GM12878 (cell line): ENCODE measurements around the gene CTRB1. TPM values are rescaled to one million over a fixed set of nuclear protein-coding genes. Genes with fewer than 3 reads are reported as not detected.

Source experiments
- ATAC-seq: fragments of 200-7000 bp; cut with Tn5 transposase; 3 replicates; pipeline ENCODE4 v1.9.1; 2020; ENCODE audit warnings: mild to moderate bottlenecking, moderate library complexity
- BruUV-seq: library from RNA; stranded (reverse); fragments of 400-500 nt; replicated peaks from 2 replicates; lab custom pipeline; 2021; lab: Mats Ljungman, UMichigan
- CTCF ChIA-PET: fragments of 300-600 bp; sonication (Branson Sonifier 250); formaldehyde crosslinking; extraction: SDS; loops from one replicate; lab custom pipeline; 2021; ENCODE audit warnings: inconsistent platforms; lab: Yijun Ruan, JAX
- POLR2A ChIA-PET: fragments of 350-600 bp; formaldehyde crosslinking; extraction: SDS; loops from one replicate; lab custom pipeline; 2021; ENCODE audit warnings: inconsistent platforms; lab: Charles Lee
- RAD21 ChIA-PET: fragments of 300-600 bp; sonication (Branson Sonifier 250); formaldehyde crosslinking; loops from one replicate; lab custom pipeline; 2023; ENCODE audit warnings: antibody characterized with exemption; ENCODE audit not compliant: unreplicated experiment; lab: Charles Lee
- SMC1A ChIA-PET: fragments of 300-600 bp; sonication (Branson Sonifier 250); formaldehyde crosslinking; loops from one replicate; lab custom pipeline; 2023; ENCODE audit not compliant: unreplicated experiment, uncharacterized antibody; lab: Charles Lee
- DNase-seq: peaks from one replicate; pipeline ENCODE4 v3.0.0-alpha.2; 2011; ENCODE audit warnings: low read depth, low spot score
- FAIRE-seq: peaks from 3 replicates; lab custom pipeline; 2011; peaks lifted over from hg19 to GRCh38; lab: Jason Lieb, UNC
- H2AFZ ChIP-seq: 2 replicates; pipeline ENCODE4 v1.6.0; 2011; ENCODE audit warnings: low read depth, low read length, control low read depth; ENCODE audit not compliant: control insufficient read depth
- H3K27ac ChIP-seq: 2 replicates; pipeline ENCODE4 v1.5.1; 2011; ENCODE audit warnings: control low read depth; ENCODE audit not compliant: control insufficient read depth, insufficient read depth
- H3K27me3 ChIP-seq, 2 experiments: replicated peaks in 1 of 2; 2 replicates each; pipeline versions ENCODE4 v1.6.0 to v1.6.1; 2011; ENCODE audit warnings: low read length in 1 of 2; ENCODE audit not compliant: control insufficient read depth in 2 of 2, insufficient read depth in 2 of 2
- H3K36me3 ChIP-seq, 2 experiments: 2 replicates each; pipeline ENCODE4 v1.5.1; 2011; ENCODE audit warnings: low read length in 1 of 2; ENCODE audit not compliant: control insufficient read depth in 2 of 2, insufficient read depth in 2 of 2
- H3K4me1 ChIP-seq: 2 replicates; pipeline ENCODE4 v1.6.1; 2011; ENCODE audit warnings: mild to moderate bottlenecking, low read length, moderate library complexity, mixed read lengths; ENCODE audit not compliant: control insufficient read depth, insufficient read depth
- H3K4me2 ChIP-seq: 2 replicates; pipeline ENCODE4 v1.6.0; 2011; ENCODE audit warnings: control low read depth; ENCODE audit not compliant: control insufficient read depth, insufficient read depth
- H3K4me3 ChIP-seq: fragments of 200-600 bp; sonication (generic); 2 replicates; pipeline ENCODE4 v1.5.1; 2016
- H3K79me2 ChIP-seq: 2 replicates; pipeline ENCODE4 v1.6.0; 2011; ENCODE audit warnings: low read length; ENCODE audit not compliant: control insufficient read depth, insufficient read depth
- H3K9ac ChIP-seq: 2 replicates; pipeline ENCODE4 v1.8.0; 2011; ENCODE audit warnings: low read length, control low read depth, mixed read lengths; ENCODE audit not compliant: control insufficient read depth, insufficient read depth
- H3K9me3 ChIP-seq: replicated peaks from 3 replicates; pipeline ENCODE4 v1.5.1; 2011; ENCODE audit warnings: mild to moderate bottlenecking, low read length; ENCODE audit not compliant: control insufficient read depth, insufficient read depth
- H4K20me1 ChIP-seq: 2 replicates; pipeline ENCODE4 v1.6.0; 2011; ENCODE audit not compliant: control insufficient read depth, insufficient read depth
- JUNB ChIP-seq: IDR thresholded peaks from 2 replicates; pipeline ENCODE4 v1.6.1; 2016; ENCODE audit warnings: antibody characterized with exemption, mild to moderate bottlenecking
- MEF2B ChIP-seq: fragments of 450-650 bp; IDR thresholded peaks from 2 replicates; pipeline ENCODE4 v1.6.1; 2018; ENCODE audit warnings: mild to moderate bottlenecking, moderate library complexity; ENCODE audit not compliant: partially characterized antibody, poor library complexity, severe bottlenecking
- MYB ChIP-seq: fragments of 150-350 bp; IDR thresholded peaks from 2 replicates; pipeline ENCODE4 v1.6.1; 2014; ENCODE audit warnings: mild to moderate bottlenecking, low read depth, low read length, borderline replicate concordance
- POLR2A ChIP-seq: IDR thresholded peaks from 2 replicates; pipeline ENCODE4 v1.6.1; 2011; ENCODE audit warnings: low read depth, mild to moderate bottlenecking, low read length
- ZNF217 ChIP-seq: fragments of 450-650 bp; IDR thresholded peaks from 2 replicates; pipeline ENCODE4 v1.6.1; 2017; ENCODE audit warnings: antibody characterized with exemption, mild to moderate bottlenecking
- WGBS: methylation state at CpG from one replicate; pipeline ENCODE4 v1.1.6; 2016; ENCODE audit warnings: low lambda C conversion rate; ENCODE audit not compliant: insufficient replicate concordance, insufficient coverage; ENCODE audit errors: missing lambda C conversion rate; 5-methylcytosine and 5-hydroxymethylcytosine counted together
- in situ Hi-C: fragments of 300-500 bp; cut with MboI; formaldehyde crosslinking; loops from 9 replicates; pipeline ENCODE4 v1.14.3; 2018; ENCODE audit warnings: mixed read lengths
- intact Hi-C: fragments of 100-400 bp; cut with micrococcal nuclease; formaldehyde crosslinking; loops from one replicate; pipeline ENCODE4 v1.14.2; 2022; ENCODE audit not compliant: unreplicated experiment
- polyA plus RNA-seq, 11 experiments: library from polyadenylated mRNA; depleted of rRNA in 4 of 11; unstranded in 6 of 11; stranded (reverse) in 5 of 11; fragments of >200 nt; fragmentation: Nextera tagmentation in 4 of 11; fragmentation: Illumina TruSeq in 1 of 11; extraction: Ambion mirVana in 4 of 11; extraction: Trizol in 1 of 11; gene quantifications; 1 replicate in 1 of 11; 2 replicates in 10 of 11; pipeline versions ENCODE4 v1.2.1 to v1.2.3, GENCODE V29; 2011 to 2016; ENCODE audit warnings: inconsistent platforms in 2 of 11, missing spikeins in 2 of 11, low read depth in 1 of 11
- total RNA-seq, 4 experiments: library from RNA; depleted of rRNA in 3 of 4; stranded (reverse); fragments of >200 nt in 3 of 4; fragmentation: Illumina TruSeq in 1 of 4; extraction: Trizol in 1 of 4; gene quantifications; 2 replicates each; pipeline versions ENCODE4 v1.2.1 to v1.2.3, GENCODE V29; 2013 to 2021
- TF ChIP-seq, protein P1 (sequence below): fragments of 450-650 bp; IDR thresholded peaks from 2 replicates; pipeline ENCODE4 v1.6.1; 2016; ENCODE audit warnings: mild to moderate bottlenecking

Gene CTRB1
- total and polyA plus RNA-seq, 10 of the 15 experiments (the other 5 are each of a cell fraction or from before 2014, with no cell fraction given), result 0.28 to 4.4 TPM; not detected in 8

DNA sequence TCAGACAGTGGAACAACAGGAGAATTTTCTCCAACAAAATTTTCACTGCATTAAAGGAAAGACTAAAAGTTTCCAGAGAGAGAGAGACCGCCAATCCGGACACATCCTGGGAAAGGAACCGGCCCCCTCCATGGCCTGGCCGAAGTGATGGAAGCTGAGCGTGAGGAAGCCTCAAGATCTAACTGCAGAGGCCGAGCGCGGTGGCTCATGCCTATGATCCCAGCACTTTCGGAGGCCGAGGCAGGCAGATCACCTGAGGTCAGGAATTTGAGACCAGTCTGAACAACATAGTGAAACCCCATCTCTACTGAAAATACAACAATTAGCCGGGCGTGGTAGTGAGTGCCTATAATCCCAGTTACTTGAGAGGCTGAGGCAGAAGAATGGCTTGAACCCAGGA is 15.7 kb upstream of the CTRB1 start:
- ATAC-seq, result no peak
- H3K27ac ChIP-seq, result no peak overlapping the region
- DNase-seq, result no peak
- CTCF ChIA-PET, result interaction anchor here (1.1 to 7.9 kb wide), 3 partner anchors 179 to 262 kb away, joined by 3 to 170 read pairs (median 4); no protein-coding TSS in a partner anchor
- no TSS peak for BruUV-seq
- H3K9ac ChIP-seq, result no peak overlapping the region
- POLR2A ChIA-PET, result no interaction called here
- peaks cover 0 to 4% of the 10 kb centered on the region in 2 experiments; a peak in 3 of 4 replicates for H3K27me3 ChIP-seq
- H3K9me3 ChIP-seq, result no peaks in the 10 kb centered on the region
- H3K4me1 ChIP-seq, result peaks cover 8% of the 10 kb centered on the region
- no peak overlapping the region for H2AFZ ChIP-seq
- 89% methylated on average over 12 of the region's 12 CpGs for WGBS
- no peak overlapping the region for H3K4me3 ChIP-seq
- SMC1A ChIA-PET, result interaction anchor here (1.1 kb wide), 1 partner anchor 418 kb away, joined by 4 read pairs; no protein-coding TSS in a partner anchor
- H3K36me3 ChIP-seq, result no peaks in the 10 kb centered on the region
- no peak overlapping the region for H3K4me2 ChIP-seq
- FAIRE-seq, result no peak
- no peaks in the 10 kb centered on the region for H4K20me1 ChIP-seq
- in situ Hi-C loops (loop anchor here (5.0 kb wide), 1 partner anchor 184 kb away; no protein-coding TSS in a partner anchor), intact Hi-C loops (loop anchor here (2.0 kb wide), 1 partner anchor 18 kb away; no protein-coding TSS in a partner anchor)
- RAD21 ChIA-PET, result no interaction called here
- TF ChIP-seq ZNF217 (no peak), MEF2B (no peak), POLR2A (no peak), MYB (no peak), JUNB (no peak)
- TF ChIP-seq, protein P1, sequence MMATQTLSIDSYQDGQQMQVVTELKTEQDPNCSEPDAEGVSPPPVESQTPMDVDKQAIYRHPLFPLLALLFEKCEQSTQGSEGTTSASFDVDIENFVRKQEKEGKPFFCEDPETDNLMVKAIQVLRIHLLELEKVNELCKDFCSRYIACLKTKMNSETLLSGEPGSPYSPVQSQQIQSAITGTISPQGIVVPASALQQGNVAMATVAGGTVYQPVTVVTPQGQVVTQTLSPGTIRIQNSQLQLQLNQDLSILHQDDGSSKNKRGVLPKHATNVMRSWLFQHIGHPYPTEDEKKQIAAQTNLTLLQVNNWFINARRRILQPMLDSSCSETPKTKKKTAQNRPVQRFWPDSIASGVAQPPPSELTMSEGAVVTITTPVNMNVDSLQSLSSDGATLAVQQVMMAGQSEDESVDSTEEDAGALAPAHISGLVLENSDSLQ, result no peak
- H3K79me2 ChIP-seq, result no peaks in the 10 kb centered on the region
